Neural progenitor cell (in vitro differentiated cells): ENCODE results near the gene MKX. TPM values are rescaled to one million over a fixed set of nuclear protein-coding genes. Genes with fewer than 3 reads are reported as not detected.

Source experiments
- DNase-seq: peaks from one replicate; pipeline ENCODE4 v3.0.0-alpha.2; 2016; ENCODE audit warnings: low spot score
- H2AFZ ChIP-seq: fragments of 200-600 bp; sonication (generic); replicated peaks from 2 replicates; pipeline ENCODE4 v1.6.1; 2016; ENCODE audit warnings: antibody characterized with exemption
- H3F3A ChIP-seq: fragments of 200-600 bp; sonication (generic); 2 replicates; pipeline ENCODE4 v1.6.1; 2016; ENCODE audit warnings: antibody characterized with exemption, low read depth
- H3K27ac ChIP-seq: fragments of 200-600 bp; sonication (generic); 2 replicates; pipeline ENCODE4 v1.5.1; 2016; ENCODE audit warnings: mild to moderate bottlenecking
- H3K27me3 ChIP-seq: fragments of 200-600 bp; sonication (generic); 2 replicates; pipeline ENCODE4 v1.6.1; 2016; ENCODE audit warnings: mild to moderate bottlenecking, moderate library complexity
- H3K36me3 ChIP-seq: fragments of 200-600 bp; sonication (generic); 2 replicates; pipeline ENCODE4 v1.5.1; 2016
- H3K4me1 ChIP-seq: fragments of 200-600 bp; sonication (generic); 2 replicates; pipeline ENCODE4 v1.6.1; 2016; ENCODE audit warnings: mixed run types
- H3K4me2 ChIP-seq: fragments of 200-600 bp; sonication (generic); 2 replicates; pipeline ENCODE4 v1.6.1; 2016
- H3K4me3 ChIP-seq: fragments of 200-600 bp; sonication (generic); 2 replicates; pipeline ENCODE4 v1.5.1; 2016
- H3K79me2 ChIP-seq: fragments of 200-600 bp; sonication (generic); 2 replicates; pipeline ENCODE4 v1.6.1; 2016; ENCODE audit warnings: low read depth
- H3K9ac ChIP-seq: fragments of 200-600 bp; sonication (generic); 2 replicates; pipeline ENCODE4 v1.6.1; 2016
- H3K9me3 ChIP-seq: fragments of 200-600 bp; sonication (generic); 2 replicates; pipeline ENCODE4 v1.5.1; 2016; ENCODE audit warnings: low read depth
- H4K20me1 ChIP-seq: fragments of 200-600 bp; sonication (generic); 2 replicates; pipeline ENCODE4 v1.6.1; 2016; ENCODE audit warnings: low read depth
- H3K27ac Mint-ChIP-seq: 3 replicates; pipeline ENCODE4 v1.8.0; 2021; ENCODE audit warnings: mixed read lengths
- H3K27me3 Mint-ChIP-seq: 2 replicates; pipeline ENCODE4 v1.8.0; 2022; ENCODE audit warnings: low read depth, mild to moderate bottlenecking, inconsistent platforms, moderate library complexity, mixed read lengths; ENCODE audit not compliant: insufficient read depth
- H3K36me3 Mint-ChIP-seq: 3 replicates; pipeline ENCODE4 v1.8.0; 2021; ENCODE audit warnings: mixed read lengths
- H3K4me1 Mint-ChIP-seq: 3 replicates; pipeline ENCODE4 v1.8.0; 2021; ENCODE audit warnings: mixed read lengths
- H3K4me3 Mint-ChIP-seq: 3 replicates; pipeline ENCODE4 v1.8.0; 2021; ENCODE audit warnings: mild to moderate bottlenecking, moderate library complexity, mixed read lengths
- H3K9me3 Mint-ChIP-seq: 3 replicates; pipeline ENCODE4 v1.8.0; 2020; ENCODE audit warnings: mixed read lengths
- CTCF ChIP-seq: fragments of 200-600 bp; sonication (generic); IDR thresholded peaks from 2 replicates; pipeline ENCODE4 v1.5.1; 2017; ENCODE audit warnings: antibody characterized with exemption, mild to moderate bottlenecking
- EZH2 ChIP-seq: fragments of 200-600 bp; sonication (generic); IDR thresholded peaks from 2 replicates; pipeline ENCODE4 v1.6.1; 2017; ENCODE audit warnings: antibody characterized with exemption, mild to moderate bottlenecking, moderate library complexity
- EZH2phosphoT487 ChIP-seq: fragments of 200-600 bp; sonication (generic); IDR thresholded peaks from 2 replicates; pipeline ENCODE4 v1.6.1; 2017; ENCODE audit warnings: antibody characterized with exemption
- total RNA-seq: library from RNA; depleted of rRNA; stranded (reverse); fragments of >200 nt; gene quantifications from 2 replicates; pipeline ENCODE4 v1.2.3, GENCODE V29; 2015; ENCODE audit warnings: low replicate concordance

The MKX gene
- total RNA-seq, 1 donor from 2014 or later = not detected

- no peak overlapping the region for H3K4me3 Mint-ChIP-seq
- Histone ChIP-seq H3K4me1 (peaks cover under 1% of the 10 kb centered on the region), H3K79me2 (no peaks in the 10 kb centered on the region), H3K27me3 (no peaks in the 10 kb centered on the region), H3K36me3 (no peaks in the 10 kb centered on the region), H3K9ac (no peak overlapping the region), H3K9me3 (no peaks in the 10 kb centered on the region), H4K20me1 (no peaks in the 10 kb centered on the region), H3K27ac (no peak overlapping the region), H2AFZ (no peak overlapping the region), H3K4me2 (no peak overlapping the region), H3F3A (no peaks in the 10 kb centered on the region), H3K4me3 (no peak overlapping the region)
- no peaks in the 10 kb centered on the region for H3K36me3 Mint-ChIP-seq
- H3K4me1 Mint-ChIP-seq = peaks cover 8% of the 10 kb centered on the region
- DNase-seq = no peak
- no peak for TF ChIP-seq EZH2phosphoT487
- TF ChIP-seq EZH2 = no peak
- no peak for TF ChIP-seq CTCF
- no peak overlapping the region for H3K27ac Mint-ChIP-seq
- H3K27me3 Mint-ChIP-seq = no peaks in the 10 kb centered on the region
- no peaks in the 10 kb centered on the region for H3K9me3 Mint-ChIP-seq
Observed at GRCh38 chr10:27695706-27696105, 49.9 kb downstream of the MKX start.

GRCh38 chr10:27695088-27695487 is 50.5 kb downstream of the MKX start:
- Histone ChIP-seq H3K36me3 (no peaks in the 10 kb centered on the region), H3K9me3 (no peaks in the 10 kb centered on the region), H3K4me3 (no peak overlapping the region), H3K27ac (no peak overlapping the region), H2AFZ (no peak overlapping the region), H4K20me1 (no peaks in the 10 kb centered on the region), H3K27me3 (no peaks in the 10 kb centered on the region), H3K9ac (no peak overlapping the region), H3K4me2 (no peak overlapping the region), H3F3A (no peaks in the 10 kb centered on the region), H3K79me2 (no peaks in the 10 kb centered on the region), H3K4me1 (no peaks in the 10 kb centered on the region)
- TF ChIP-seq EZH2phosphoT487 = no peak
- no peak for TF ChIP-seq EZH2
- no peak for TF ChIP-seq CTCF
- H3K27ac Mint-ChIP-seq = no peak overlapping the region
- peaks cover 4% of the 10 kb centered on the region for H3K4me1 Mint-ChIP-seq
- H3K27me3 Mint-ChIP-seq = no peaks in the 10 kb centered on the region
- H3K4me3 Mint-ChIP-seq = no peak overlapping the region
- no peaks in the 10 kb centered on the region for H3K36me3 Mint-ChIP-seq
- DNase-seq = no peak
- no peaks in the 10 kb centered on the region for H3K9me3 Mint-ChIP-seq

GRCh38 chr10:27692663-27693062 is 53.0 kb downstream of the MKX start:
- Histone ChIP-seq H3F3A (no peaks in the 10 kb centered on the region), H3K4me3 (no peak overlapping the region), H3K27me3 (no peaks in the 10 kb centered on the region), H3K27ac (no peak overlapping the region), H3K36me3 (no peaks in the 10 kb centered on the region), H3K4me2 (no peak overlapping the region), H3K79me2 (no peaks in the 10 kb centered on the region), H3K9ac (no peak overlapping the region), H3K4me1 (no peaks in the 10 kb centered on the region), H3K9me3 (no peaks in the 10 kb centered on the region), H2AFZ (no peak overlapping the region), H4K20me1 (no peaks in the 10 kb centered on the region)
- TF ChIP-seq EZH2phosphoT487 (no peak), CTCF (no peak), EZH2 (no peak)
- H3K36me3 Mint-ChIP-seq = no peaks in the 10 kb centered on the region
- H3K9me3 Mint-ChIP-seq = no peaks in the 10 kb centered on the region
- no peak for DNase-seq
- H3K27me3 Mint-ChIP-seq = peaks cover 4% of the 10 kb centered on the region
- H3K4me3 Mint-ChIP-seq = no peak overlapping the region
- no peaks in the 10 kb centered on the region for H3K4me1 Mint-ChIP-seq
- no peak overlapping the region for H3K27ac Mint-ChIP-seq
